A549 (cell line): ENCODE data around the gene TM4SF5.

Source experiments
- CBX8 ChIP-seq: fragments of 200-600 bp; sonication (generic); IDR thresholded peaks from 2 replicates; pipeline ENCODE4 v1.6.1; 2016
- CTCF ChIP-seq: fragments of >200 bp; sonication (Bioruptor Twin); formaldehyde crosslinking; IDR thresholded peaks from 3 replicates; pipeline ENCODE4 v1.5.1; 2016
- MAX ChIP-seq: IDR thresholded peaks from 2 replicates; pipeline ENCODE4 v1.6.1; 2012
- NR3C1 ChIP-seq: fragments of >200 bp; sonication (Bioruptor Twin); formaldehyde crosslinking; IDR thresholded peaks from 3 replicates; pipeline ENCODE4 v1.6.1; 2017
- POLR2A ChIP-seq: IDR thresholded peaks from 2 replicates; pipeline ENCODE4 v1.6.1; 2012; ENCODE audit warnings: mild to moderate bottlenecking, low read length
- REST ChIP-seq: fragments of 200-600 bp; sonication (generic); IDR thresholded peaks from 2 replicates; pipeline ENCODE4 v1.6.1; 2016; ENCODE audit warnings: antibody characterized with exemption, mild to moderate bottlenecking, moderate library complexity

DNA sequence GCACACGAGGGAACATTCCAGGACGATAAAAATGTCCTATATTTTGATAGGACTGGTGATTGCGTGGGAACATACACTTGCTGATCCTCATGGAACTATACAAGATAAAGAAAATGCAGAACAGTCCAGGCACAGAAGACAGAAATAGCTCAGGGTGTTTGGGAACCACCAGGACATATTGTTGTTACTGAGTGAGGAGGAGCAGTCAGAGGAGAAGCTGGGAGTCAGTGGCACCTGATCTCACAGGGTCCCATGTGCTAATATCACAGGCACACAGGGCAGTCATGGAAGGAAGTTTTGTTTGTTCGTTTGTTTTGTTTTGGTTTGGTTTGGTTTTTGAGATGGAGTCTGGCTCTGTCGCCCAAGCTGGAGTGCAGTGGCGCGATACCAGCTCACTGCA lies 41.0 kb downstream of the TM4SF5 start:
- TF ChIP-seq MAX (no peak), CTCF (no peak), POLR2A (no peak), NR3C1 (no peak), CBX8 (no peak), REST (no peak)
